ENCODE data around the gene PCDHB4.
"Not testable (repeated sequence)": the region's sequence is repeated elsewhere in the genome, so short reads cannot be mapped to it uniquely, and the experiment has no call there.

The PCDHB4 gene

GRCh38 chr5:141121563-141121962, at the start of gene PCDHB4:
PCDHB4 (plus strand) TSS chr5:141121818; CDS start chr5:141121999, 181 bp downstream.
- CTCF ChIA-PET: no interaction called here

GRCh38 chr5:141077826-141078225, 43.8 kb upstream of the PCDHB4 start:
- DNase-seq (ENCODE audit: extremely low spot score): no peak
- POLR2A ChIA-PET: no interaction called here
- TF ChIP-seq CTCF (IDR thresholded peaks at IDR 0.05; ENCODE audit: control extremely low read depth, extremely low read depth, low read depth, missing control alignments): no peak
- CTCF ChIA-PET: interaction anchor here (0.9 kb wide), 1 partner anchor 9 kb away, joined by 3 read pairs; no protein-coding TSS in a partner anchor

More at GRCh38 chr5:141121563-141121962, at the start of gene PCDHB4:
- POLR2A ChIA-PET: no interaction called here
- TF ChIP-seq CTCF (IDR thresholded peaks at IDR 0.05; ENCODE audit: control extremely low read depth, extremely low read depth, low read depth, missing control alignments): no peak
- no peak for DNase-seq (ENCODE audit: extremely low spot score)

GRCh38 chr5:141082228-141082627, 39.4 kb upstream of the PCDHB4 start:
- DNase-seq (ENCODE audit: extremely low spot score): no peak
- POLR2A ChIA-PET: no interaction called here
- CTCF ChIA-PET: interaction anchor here (1.2 kb wide), 1 partner anchor 13 kb away, joined by 3 read pairs; no protein-coding TSS in a partner anchor
- TF ChIP-seq CTCF (IDR thresholded peaks at IDR 0.05; ENCODE audit: control extremely low read depth, extremely low read depth, low read depth, missing control alignments): no peak

- ChIA-PET POLR2A (no interaction called here), CTCF (no interaction called here)
- peak; percentile 19 for TF ChIP-seq CTCF (IDR thresholded peaks at IDR 0.05; ENCODE audit: control extremely low read depth, extremely low read depth, low read depth, missing control alignments)
- no peak for DNase-seq (ENCODE audit: extremely low spot score)
These were observed 37.1 kb upstream of the PCDHB4 start for GRCh38 chr5:141084487-141084989.

GRCh38 chr5:141094481-141095262, 26.9 kb upstream of the PCDHB4 start, which contains the start of gene PCDHB2:
PCDHB2 (plus strand) TSS chr5:141094615; CDS start chr5:141094791, 176 bp downstream.
- POLR2A ChIA-PET: no interaction called here
- no peak for TF ChIP-seq CTCF (IDR thresholded peaks at IDR 0.05; ENCODE audit: control extremely low read depth, extremely low read depth, low read depth, missing control alignments)
- no peak for DNase-seq (ENCODE audit: extremely low spot score)
- CTCF ChIA-PET: no interaction called here

- no peak for TF ChIP-seq CTCF (IDR thresholded peaks at IDR 0.05; ENCODE audit: control extremely low read depth, extremely low read depth, low read depth, missing control alignments)
- CTCF ChIA-PET: no interaction called here
- POLR2A ChIA-PET: no interaction called here
- DNase-seq (ENCODE audit: extremely low spot score): no peak
These were observed 26.4 kb upstream of the PCDHB4 start for GRCh38 chr5:141095263-141095641.

GRCh38 chr5:141096181-141096580, 25.4 kb upstream of the PCDHB4 start:
- CTCF ChIA-PET; DNase-seq (ENCODE audit: extremely low spot score); POLR2A ChIA-PET: not testable (repeated sequence)

GRCh38 chr5:141096586-141096985, 25.0 kb upstream of the PCDHB4 start:
- DNase-seq (ENCODE audit: extremely low spot score); POLR2A ChIA-PET; CTCF ChIA-PET: not testable (repeated sequence)

Measured in GM10248 (cell line).